CD4-positive, alpha-beta memory T cell (primary cell): ENCODE measurements around the gene STK11IP. TPM values are rescaled to one million over a fixed set of nuclear protein-coding genes. Genes with fewer than 3 reads are reported as not detected.

Experiments
- CTCF ChIA-PET: fragments of 350-600 bp; sonication (Branson Sonifier 250); formaldehyde crosslinking; loops from one replicate; lab custom pipeline; 2021; ENCODE audit warnings: inconsistent platforms; ENCODE audit not compliant: partially characterized antibody; lab: Charles Lee
- POLR2A ChIA-PET: fragments of 350-600 bp; sonication (Branson Sonifier 250); formaldehyde crosslinking; loops from one replicate; lab custom pipeline; 2021; ENCODE audit not compliant: partially characterized antibody; lab: Charles Lee
- DNase-seq, 5 donors: peaks; one replicate each; pipeline versions ENCODE4 v3.0.0 to v3.0.0-alpha.2; 2020 to 2022; ENCODE audit warnings: mixed read lengths in 1 of 5
- H3K27ac ChIP-seq: one replicate; pipeline ENCODE4 v1.7.0; 2013; ENCODE audit warnings: low read depth, low read length
- H3K27me3 ChIP-seq: 2 replicates; pipeline ENCODE4 v1.7.0; 2013; ENCODE audit warnings: mild to moderate bottlenecking, low read length, moderate library complexity; ENCODE audit not compliant: insufficient read depth
- H3K36me3 ChIP-seq: 2 replicates; pipeline ENCODE4 v1.7.0; 2013; ENCODE audit warnings: mild to moderate bottlenecking, low read length, moderate library complexity; ENCODE audit not compliant: insufficient read depth
- H3K4me1 ChIP-seq: 2 replicates; pipeline ENCODE4 v1.7.0; 2013; ENCODE audit warnings: mild to moderate bottlenecking, low read length, moderate library complexity; ENCODE audit not compliant: insufficient read depth
- H3K4me3 ChIP-seq, 2 donors: one replicate each; pipeline ENCODE4 v1.7.0; 2013; ENCODE audit warnings: low read length in 2 of 2, mild to moderate bottlenecking in 1 of 2
- H3K9me3 ChIP-seq, 2 donors: one replicate each; pipeline ENCODE4 v1.7.0; 2013; ENCODE audit warnings: low read length in 2 of 2, control low read depth in 1 of 2; ENCODE audit not compliant: control insufficient read depth in 1 of 2
- H3K27ac Mint-ChIP-seq, 7 donors: one replicate each; pipeline ENCODE4 v1.8.0; 2020 to 2021; ENCODE audit warnings: mixed read lengths in 7 of 7, mild to moderate bottlenecking in 6 of 7, inconsistent platforms in 3 of 7, moderate library complexity in 3 of 7
- H3K27me3 Mint-ChIP-seq, 2 donors: one replicate each; pipeline ENCODE4 v1.8.0; 2020 to 2021; ENCODE audit warnings: mixed read lengths in 2 of 2
- H3K36me3 Mint-ChIP-seq, 2 donors: one replicate each; pipeline ENCODE4 v1.8.0; 2020 to 2021; ENCODE audit warnings: mixed read lengths in 2 of 2, inconsistent platforms in 1 of 2, mild to moderate bottlenecking in 1 of 2
- H3K4me1 Mint-ChIP-seq, 4 donors: one replicate each; pipeline ENCODE4 v1.8.0; 2020 to 2021; ENCODE audit warnings: mixed read lengths in 4 of 4, mild to moderate bottlenecking in 1 of 4
- H3K4me3 Mint-ChIP-seq, 8 donors: one replicate each; pipeline ENCODE4 v1.8.0; 2020 to 2021; ENCODE audit warnings: mixed read lengths in 8 of 8, mild to moderate bottlenecking in 7 of 8, moderate library complexity in 6 of 8, inconsistent platforms in 3 of 8
- H3K9me3 Mint-ChIP-seq, 8 donors: one replicate each; pipeline ENCODE4 v1.8.0; 2020 to 2021; ENCODE audit warnings: mixed read lengths in 8 of 8, mild to moderate bottlenecking in 5 of 8, inconsistent platforms in 3 of 8, moderate library complexity in 1 of 8
- intact Hi-C: fragments of 100-400 bp; cut with micrococcal nuclease; formaldehyde crosslinking; loops from one replicate; pipeline ENCODE4 v1.15.1; 2023
- polyA plus RNA-seq, 2 donors: library from polyadenylated mRNA; unstranded; fragments of 300-500 nt; fragmentation: Illumina TruSeq; gene quantifications; one replicate each; pipeline ENCODE4 v1.2.3, GENCODE V29; 2021
- total RNA-seq, 2 experiments: library from RNA; stranded (reverse); gene quantifications; one replicate each; pipeline ENCODE4 v1.2.3, GENCODE V29; 2021

STK11IP gene
- total and polyA plus RNA-seq, 4 experiments from 2014 or later = 8.3 to 50.2 (median 29.3) TPM

- Mint-ChIP-seq H3K4me1 (peaks cover 0 to 11% (median 6%) of the 10 kb centered on the region in 4 donors), H3K27ac (no peak overlapping the region), H3K36me3 (no peaks in the 10 kb centered on the region), H3K9me3 (peaks cover 0 to 2% (median 0%) of the 10 kb centered on the region in 8 donors), H3K27me3 (peaks cover 22 to 32% of the 10 kb centered on the region in 2 donors), H3K4me3 (no peak overlapping the region)
- intact Hi-C loops = no loop called here
- DNase-seq = peak in 1 of 5 donors; percentile 22
- peaks cover 2% of the 10 kb centered on the region for H3K4me1 ChIP-seq
- H3K9me3 ChIP-seq = no peaks in the 10 kb centered on the region
- no peaks in the 10 kb centered on the region for H3K36me3 ChIP-seq
- ChIA-PET CTCF (interaction anchor here (0.7 to 4.8 kb wide), 3 partner anchors 10 to 17 kb away, joined by 3 to 73 read pairs (median 6); partner anchors contain the start of genes CHPF and TMEM198), POLR2A (no interaction called here)
- H3K27me3 ChIP-seq = peaks cover 5% of the 10 kb centered on the region
- H3K4me3 ChIP-seq = no peak overlapping the region
- no peak overlapping the region for H3K27ac ChIP-seq
Observed at GRCh38 chr2:219557791-219558785, 39.6 kb upstream of the STK11IP start.

GRCh38 chr2:219559156-219559915 lies 38.3 kb upstream of the STK11IP start:
- H3K4me1 ChIP-seq = no peaks in the 10 kb centered on the region
- ChIA-PET POLR2A (no interaction called here), CTCF (interaction anchor here (0.9 to 4.8 kb wide), 12 partner anchors 9 to 171 kb away, joined by 3 to 73 read pairs (median 4); partner anchors contain the start of genes CHPF, INHA, OBSL1 and TMEM198)
- Mint-ChIP-seq H3K9me3 (no peaks in the 10 kb centered on the region), H3K4me3 (peak overlapping the region in 1 of 8 donors; percentile 17), H3K36me3 (no peaks in the 10 kb centered on the region), H3K4me1 (peaks cover 0 to under 1% (median 0%) of the 10 kb centered on the region in 4 donors), H3K27me3 (peaks cover 14 to 28% of the 10 kb centered on the region in 2 donors), H3K27ac (no peak overlapping the region)
- DNase-seq = peak in 1 of 5 donors; percentile 21
- intact Hi-C loops = no loop called here
- no peak overlapping the region for H3K4me3 ChIP-seq
- H3K36me3 ChIP-seq = no peaks in the 10 kb centered on the region
- no peaks in the 10 kb centered on the region for H3K9me3 ChIP-seq
- no peaks in the 10 kb centered on the region for H3K27me3 ChIP-seq
- no peak overlapping the region for H3K27ac ChIP-seq

- H3K4me3 ChIP-seq = no peak overlapping the region
- no peaks in the 10 kb centered on the region for H3K36me3 ChIP-seq
- ChIA-PET POLR2A (interaction anchor here (1.4 kb wide), 1 partner anchor 19 kb away, joined by 3 read pairs; no protein-coding TSS in a partner anchor), CTCF (interaction anchor here (0.7 to 4.8 kb wide), 18 partner anchors 8 to 172 kb away, joined by 3 to 73 read pairs (median 4); partner anchors contain the start of genes CHPF, GMPPA, INHA and OBSL1)
- no peaks in the 10 kb centered on the region for H3K27me3 ChIP-seq
- DNase-seq = peak in 4 of 5 donors; percentile 19 to 37 (median 28)
- no peaks in the 10 kb centered on the region for H3K36me3 Mint-ChIP-seq
- H3K9me3 ChIP-seq = no peaks in the 10 kb centered on the region
- peaks cover 10 to 22% of the 10 kb centered on the region in 2 donors for H3K27me3 Mint-ChIP-seq
- peaks cover 0 to 2% (median 0%) of the 10 kb centered on the region in 4 donors for H3K4me1 Mint-ChIP-seq
- no peak overlapping the region for H3K27ac ChIP-seq
- H3K27ac Mint-ChIP-seq = no peak overlapping the region
- H3K4me3 Mint-ChIP-seq = no peak overlapping the region
- intact Hi-C loops = loop anchor here (1.0 kb wide), 1 partner anchor 19 kb away; no protein-coding TSS in a partner anchor
- H3K9me3 Mint-ChIP-seq = no peaks in the 10 kb centered on the region
- H3K4me1 ChIP-seq = no peaks in the 10 kb centered on the region
Observed at GRCh38 chr2:219560037-219560892, 37.4 kb upstream of the STK11IP start.

- H3K27me3 ChIP-seq = no peaks in the 10 kb centered on the region
- H3K4me1 ChIP-seq = no peaks in the 10 kb centered on the region
- no peak overlapping the region for H3K4me3 Mint-ChIP-seq
- ChIA-PET CTCF (interaction anchor here (0.7 to 4.8 kb wide), 13 partner anchors 9 to 159 kb away, joined by 3 to 73 read pairs (median 4); partner anchors contain the start of genes CHPF, GMPPA, INHA and OBSL1), POLR2A (interaction anchor here (1.4 kb wide), 1 partner anchor 20 kb away, joined by 3 read pairs; no protein-coding TSS in a partner anchor)
- no peaks in the 10 kb centered on the region for H3K9me3 ChIP-seq
- H3K4me1 Mint-ChIP-seq = peaks cover 0 to 2% (median 0%) of the 10 kb centered on the region in 4 donors
- intact Hi-C loops = loop anchor here (1.0 kb wide), 1 partner anchor 20 kb away; no protein-coding TSS in a partner anchor
- no peak overlapping the region for H3K4me3 ChIP-seq
- no peaks in the 10 kb centered on the region for H3K36me3 Mint-ChIP-seq
- no peak for DNase-seq
- H3K27me3 Mint-ChIP-seq = peaks cover 10 to 21% of the 10 kb centered on the region in 2 donors
- no peak overlapping the region for H3K27ac ChIP-seq
- H3K9me3 Mint-ChIP-seq = no peaks in the 10 kb centered on the region
- no peak overlapping the region for H3K27ac Mint-ChIP-seq
- no peaks in the 10 kb centered on the region for H3K36me3 ChIP-seq
Observed at GRCh38 chr2:219560893-219561178, 36.8 kb upstream of the STK11IP start.

- peak in 1 of 5 donors; percentile 4 for DNase-seq
- Mint-ChIP-seq H3K36me3 (no peaks in the 10 kb centered on the region), H3K27me3 (peaks cover 10 to 25% of the 10 kb centered on the region in 2 donors), H3K9me3 (no peaks in the 10 kb centered on the region), H3K27ac (no peak overlapping the region), H3K4me3 (no peak overlapping the region), H3K4me1 (peaks cover 0 to 2% (median 0%) of the 10 kb centered on the region in 4 donors)
- Histone ChIP-seq H3K27ac (no peak overlapping the region), H3K9me3 (no peaks in the 10 kb centered on the region), H3K27me3 (no peaks in the 10 kb centered on the region), H3K4me1 (no peaks in the 10 kb centered on the region), H3K4me3 (no peak overlapping the region), H3K36me3 (no peaks in the 10 kb centered on the region)
- POLR2A ChIA-PET = interaction anchor here (1.4 kb wide), 1 partner anchor 20 kb away, joined by 3 read pairs; no protein-coding TSS in a partner anchor
- CTCF ChIA-PET = interaction anchor here (0.7 to 4.8 kb wide), 10 partner anchors 9 to 159 kb away, joined by 3 to 73 read pairs (median 6); partner anchors contain the start of genes CHPF, INHA, OBSL1 and STK11IP
- intact Hi-C loops = no loop called here
Observed at GRCh38 chr2:219561179-219562048, 36.2 kb upstream of the STK11IP start.
